ENCODE measurements around the gene SNTG2.

DNA sequence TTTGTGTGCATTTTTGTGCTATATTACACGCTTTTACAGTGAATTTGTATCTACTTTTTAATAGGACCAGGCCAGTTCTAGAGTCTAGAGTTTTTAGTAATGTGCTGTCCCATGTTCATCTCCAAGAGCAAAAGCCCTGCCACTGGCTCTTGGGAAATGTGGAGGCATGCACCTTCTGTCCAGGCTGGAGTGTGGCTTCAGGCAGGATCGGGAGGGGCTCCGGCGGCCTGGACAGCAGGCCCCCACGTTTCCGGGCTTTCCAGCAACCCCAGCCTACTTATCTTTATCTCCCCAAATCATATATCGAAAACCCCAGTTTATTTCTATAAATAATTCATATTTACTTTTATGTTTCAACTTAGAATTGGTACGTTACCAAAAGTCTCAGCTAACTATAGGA is 78.2 kb downstream of the SNTG2 start:
- TF ChIP-seq, protein P1, sequence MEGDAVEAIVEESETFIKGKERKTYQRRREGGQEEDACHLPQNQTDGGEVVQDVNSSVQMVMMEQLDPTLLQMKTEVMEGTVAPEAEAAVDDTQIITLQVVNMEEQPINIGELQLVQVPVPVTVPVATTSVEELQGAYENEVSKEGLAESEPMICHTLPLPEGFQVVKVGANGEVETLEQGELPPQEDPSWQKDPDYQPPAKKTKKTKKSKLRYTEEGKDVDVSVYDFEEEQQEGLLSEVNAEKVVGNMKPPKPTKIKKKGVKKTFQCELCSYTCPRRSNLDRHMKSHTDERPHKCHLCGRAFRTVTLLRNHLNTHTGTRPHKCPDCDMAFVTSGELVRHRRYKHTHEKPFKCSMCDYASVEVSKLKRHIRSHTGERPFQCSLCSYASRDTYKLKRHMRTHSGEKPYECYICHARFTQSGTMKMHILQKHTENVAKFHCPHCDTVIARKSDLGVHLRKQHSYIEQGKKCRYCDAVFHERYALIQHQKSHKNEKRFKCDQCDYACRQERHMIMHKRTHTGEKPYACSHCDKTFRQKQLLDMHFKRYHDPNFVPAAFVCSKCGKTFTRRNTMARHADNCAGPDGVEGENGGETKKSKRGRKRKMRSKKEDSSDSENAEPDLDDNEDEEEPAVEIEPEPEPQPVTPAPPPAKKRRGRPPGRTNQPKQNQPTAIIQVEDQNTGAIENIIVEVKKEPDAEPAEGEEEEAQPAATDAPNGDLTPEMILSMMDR (IDR thresholded peaks at IDR 0.05) = no peak
- TF ChIP-seq ZFX (IDR thresholded peaks at IDR 0.05; ENCODE audit: borderline replicate concordance) = no peak

Measured in 22Rv1 (cell line).